Thyroid gland (tissue), 4 donors: Measurements from ENCODE around the gene PAEP. TPM values are rescaled to one million over a fixed set of nuclear protein-coding genes. Genes with fewer than 3 reads are reported as not detected.
"Not testable (repeated sequence)": the region's sequence is repeated elsewhere in the genome, so short reads cannot be mapped to it uniquely, and the experiment has no call there.

ENCODE experiments used
- DNase-seq, 2 donors: peaks; one replicate each; pipeline ENCODE4 v3.0.0-alpha.2; 2019
- H3K27ac ChIP-seq, 3 donors: fragments of 200-600 bp; sonication (generic); 1 replicate in 2 of 3; 2 replicates in 1 of 3; pipeline ENCODE4 v1.5.1; 2016 to 2019; ENCODE audit warnings: mild to moderate bottlenecking in 1 of 3, moderate library complexity in 1 of 3
- H3K27me3 ChIP-seq: fragments of 200-600 bp; sonication (generic); one replicate; pipeline ENCODE4 v1.5.1; 2019
- H3K36me3 ChIP-seq, 2 donors: fragments of 200-600 bp; sonication (generic); one replicate each; pipeline ENCODE4 v1.5.1; 2016 to 2019
- H3K4me1 ChIP-seq, 2 donors: fragments of 200-600 bp; sonication (generic); one replicate each; pipeline ENCODE4 v1.5.1; 2017 to 2019
- H3K4me3 ChIP-seq, 3 donors: fragments of 200-600 bp; sonication (generic); replicated peaks in 1 of 3; 1 replicate in 2 of 3; 2 replicates in 1 of 3; pipeline ENCODE4 v1.5.1; 2016; ENCODE audit warnings: mild to moderate bottlenecking in 1 of 3
- H3K9me3 ChIP-seq: fragments of 200-600 bp; sonication (generic); one replicate; pipeline ENCODE4 v1.5.1; 2017
- POLR2A ChIP-seq, 2 donors: fragments of 450-650 bp; IDR thresholded peaks; one replicate each; pipeline ENCODE4 v1.6.1; 2017; ENCODE audit warnings: antibody characterized with exemption in 2 of 2, mild to moderate bottlenecking in 2 of 2, moderate library complexity in 1 of 2
- WGBS, 2 donors: methylation state at CpG; one replicate each; pipeline ENCODE4 v1.1.5; 2017; 5-methylcytosine and 5-hydroxymethylcytosine counted together
- intact Hi-C: fragments of 100-400 bp; cut with DNase I; formaldehyde crosslinking; loops from one replicate; pipeline ENCODE4 v1.15.1; 2023
- total RNA-seq, 4 donors: library from RNA; depleted of rRNA; stranded (reverse); fragments of >200 nt; gene quantifications; one replicate each; pipeline ENCODE4 v1.2.3, GENCODE V29; 2016
- TF ChIP-seq, protein P1 (sequence below), 6 experiments: fragments of 200-600 bp in 3 of 6; fragments of 450-650 bp in 3 of 6; sonication (generic) in 3 of 6; IDR thresholded peaks; one replicate each; pipeline ENCODE4 v1.5.1; 2016 to 2019; ENCODE audit warnings: antibody characterized with exemption in 6 of 6, mild to moderate bottlenecking in 2 of 6, inconsistent platforms in 1 of 6, moderate library complexity in 1 of 6

The PAEP gene
- total RNA-seq, 4 donors from 2014 or later: not detected

DNA sequence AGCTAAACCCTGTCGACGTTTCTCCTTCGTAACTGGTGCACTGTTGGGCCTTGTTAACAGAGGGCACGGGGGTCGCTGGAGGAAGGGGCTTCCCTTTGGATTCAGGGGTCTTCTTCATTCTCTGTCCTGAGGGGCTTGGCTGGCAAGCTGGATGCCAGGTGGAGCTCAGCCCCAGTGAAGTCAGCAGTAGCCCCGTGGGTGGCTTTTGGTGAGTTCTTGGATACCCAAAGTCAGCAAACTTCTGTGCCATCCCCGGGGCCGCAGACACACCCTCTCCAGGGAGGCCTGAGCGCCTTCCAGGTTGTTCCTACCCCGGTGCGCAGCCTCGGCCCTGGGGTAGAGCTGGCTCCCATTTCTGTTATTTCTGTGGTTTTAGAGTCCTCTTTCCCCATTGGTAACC lies 27.9 kb upstream of the PAEP start:
- no peak for DNase-seq
- no peaks in the 10 kb centered on the region for H3K36me3 ChIP-seq
- H3K9me3 ChIP-seq: no peaks in the 10 kb centered on the region
- H3K27ac ChIP-seq: no peak overlapping the region
- no peak overlapping the region for H3K4me3 ChIP-seq
- intact Hi-C loops: no loop called here
- H3K27me3 ChIP-seq: no peaks in the 10 kb centered on the region
- 88 to 94% methylated on average over 12 of the region's 12 CpGs for WGBS, 2 donors
- no peaks in the 10 kb centered on the region for H3K4me1 ChIP-seq
- TF ChIP-seq POLR2A (IDR thresholded peaks at IDR 0.05): no peak
- TF ChIP-seq, protein P1, sequence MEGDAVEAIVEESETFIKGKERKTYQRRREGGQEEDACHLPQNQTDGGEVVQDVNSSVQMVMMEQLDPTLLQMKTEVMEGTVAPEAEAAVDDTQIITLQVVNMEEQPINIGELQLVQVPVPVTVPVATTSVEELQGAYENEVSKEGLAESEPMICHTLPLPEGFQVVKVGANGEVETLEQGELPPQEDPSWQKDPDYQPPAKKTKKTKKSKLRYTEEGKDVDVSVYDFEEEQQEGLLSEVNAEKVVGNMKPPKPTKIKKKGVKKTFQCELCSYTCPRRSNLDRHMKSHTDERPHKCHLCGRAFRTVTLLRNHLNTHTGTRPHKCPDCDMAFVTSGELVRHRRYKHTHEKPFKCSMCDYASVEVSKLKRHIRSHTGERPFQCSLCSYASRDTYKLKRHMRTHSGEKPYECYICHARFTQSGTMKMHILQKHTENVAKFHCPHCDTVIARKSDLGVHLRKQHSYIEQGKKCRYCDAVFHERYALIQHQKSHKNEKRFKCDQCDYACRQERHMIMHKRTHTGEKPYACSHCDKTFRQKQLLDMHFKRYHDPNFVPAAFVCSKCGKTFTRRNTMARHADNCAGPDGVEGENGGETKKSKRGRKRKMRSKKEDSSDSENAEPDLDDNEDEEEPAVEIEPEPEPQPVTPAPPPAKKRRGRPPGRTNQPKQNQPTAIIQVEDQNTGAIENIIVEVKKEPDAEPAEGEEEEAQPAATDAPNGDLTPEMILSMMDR (IDR thresholded peaks at IDR 0.05): no peak

DNA sequence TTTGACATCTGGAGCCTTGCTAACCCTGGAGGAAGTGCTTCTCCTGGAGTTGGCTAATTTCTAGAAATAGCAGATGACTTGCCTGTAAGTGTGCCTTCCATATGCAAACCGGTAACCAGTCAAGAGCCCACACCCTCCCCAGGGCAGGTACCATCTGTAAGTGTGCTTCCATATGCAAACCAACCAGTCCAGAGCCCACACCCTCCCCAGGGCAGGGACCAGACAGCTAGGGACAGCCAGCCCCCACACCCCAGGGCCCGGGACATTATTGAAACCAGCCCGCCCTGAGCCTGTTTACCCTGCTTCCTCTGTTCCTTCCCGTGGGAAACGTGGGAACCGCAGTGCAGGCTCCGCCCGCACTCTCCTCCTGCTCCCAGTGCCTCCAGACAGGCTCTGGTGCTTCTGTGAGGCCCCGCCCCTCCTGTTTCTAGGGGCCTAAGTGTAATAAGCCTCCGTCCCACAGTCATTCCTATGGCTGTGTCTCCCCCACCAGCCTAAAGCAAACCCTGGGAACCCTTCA lies 27.3 kb upstream of the PAEP start:
- 35 to 76% methylated on average over 2 to 10 of the region's 10 CpGs for WGBS, 2 donors
- H3K4me1 ChIP-seq, H3K4me3 ChIP-seq, H3K36me3 ChIP-seq, H3K27ac ChIP-seq, H3K9me3 ChIP-seq, intact Hi-C loops, H3K27me3 ChIP-seq, DNase-seq: not testable (repeated sequence)

DNA sequence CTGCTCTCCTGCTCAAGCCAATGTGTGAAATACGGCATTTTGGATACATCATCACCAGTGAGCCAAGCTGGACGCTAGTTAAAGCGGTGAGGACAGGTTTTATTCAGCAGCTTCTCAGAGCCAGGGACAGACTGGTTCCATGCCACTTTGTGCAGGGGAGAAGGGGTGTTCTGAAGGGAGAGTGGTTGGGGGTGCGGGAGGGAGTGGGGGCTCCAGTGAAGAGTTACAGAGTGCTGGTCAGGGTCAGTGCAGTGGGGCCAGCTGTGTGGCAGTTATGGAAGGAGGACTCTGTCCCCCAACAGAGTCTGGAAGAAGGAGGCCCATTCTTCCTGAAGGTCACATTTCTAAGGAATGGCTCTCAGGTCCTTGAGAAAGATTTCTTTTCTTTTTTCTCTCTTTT lies 26.7 kb upstream of the PAEP start:
- whole genome bisulfite sequencing, 2 donors: 73 to 80% methylated on average over 4 of the region's 4 CpGs
- H3K9me3 ChIP-seq, H3K36me3 ChIP-seq, H3K4me1 ChIP-seq, H3K27ac ChIP-seq, intact Hi-C loops, DNase-seq, H3K27me3 ChIP-seq, H3K4me3 ChIP-seq: not testable (repeated sequence)

DNA sequence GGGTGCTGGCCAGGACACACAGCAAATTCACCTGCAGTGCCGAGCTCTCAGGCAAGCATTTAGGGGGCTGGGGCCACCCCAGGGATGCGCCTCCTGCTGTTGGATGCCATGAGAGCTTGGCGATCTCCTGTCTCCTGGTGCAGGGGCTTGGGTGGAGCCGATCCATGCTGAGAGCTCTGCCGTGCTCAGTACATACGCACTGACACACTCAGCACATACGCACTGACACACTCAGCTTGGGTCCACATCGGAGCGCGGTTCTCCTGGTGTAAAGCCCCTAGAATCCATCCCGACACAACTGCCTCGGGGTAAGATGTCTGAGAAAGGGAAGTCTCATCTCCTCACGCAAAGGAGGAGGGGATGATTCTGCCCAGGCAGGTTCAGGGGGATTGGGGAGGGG lies 25.9 kb upstream of the PAEP start:
- DNase-seq, intact Hi-C loops, H3K4me1 ChIP-seq, H3K27ac ChIP-seq, H3K4me3 ChIP-seq, H3K9me3 ChIP-seq, H3K36me3 ChIP-seq, H3K27me3 ChIP-seq: not testable (repeated sequence)
- 85 to 89% methylated on average over 3 to 5 of the region's 13 CpGs for WGBS, 2 donors

- DNase-seq: no peak
- Histone ChIP-seq H3K4me3 (no peak overlapping the region), H3K27ac (no peak overlapping the region), H3K9me3 (no peaks in the 10 kb centered on the region), H3K27me3 (no peaks in the 10 kb centered on the region), H3K36me3 (no peaks in the 10 kb centered on the region), H3K4me1 (no peaks in the 10 kb centered on the region)
- intact Hi-C loops: no loop called here
- WGBS, 2 donors: 74 to 85% methylated on average over 7 to 8 of the region's 8 CpGs
- TF ChIP-seq, protein P1 (IDR thresholded peaks at IDR 0.05): no peak
- TF ChIP-seq POLR2A (IDR thresholded peaks at IDR 0.05): no peak
Observed at GRCh38 chr9:135536216-135536615, 25.3 kb upstream of the PAEP start.

DNA sequence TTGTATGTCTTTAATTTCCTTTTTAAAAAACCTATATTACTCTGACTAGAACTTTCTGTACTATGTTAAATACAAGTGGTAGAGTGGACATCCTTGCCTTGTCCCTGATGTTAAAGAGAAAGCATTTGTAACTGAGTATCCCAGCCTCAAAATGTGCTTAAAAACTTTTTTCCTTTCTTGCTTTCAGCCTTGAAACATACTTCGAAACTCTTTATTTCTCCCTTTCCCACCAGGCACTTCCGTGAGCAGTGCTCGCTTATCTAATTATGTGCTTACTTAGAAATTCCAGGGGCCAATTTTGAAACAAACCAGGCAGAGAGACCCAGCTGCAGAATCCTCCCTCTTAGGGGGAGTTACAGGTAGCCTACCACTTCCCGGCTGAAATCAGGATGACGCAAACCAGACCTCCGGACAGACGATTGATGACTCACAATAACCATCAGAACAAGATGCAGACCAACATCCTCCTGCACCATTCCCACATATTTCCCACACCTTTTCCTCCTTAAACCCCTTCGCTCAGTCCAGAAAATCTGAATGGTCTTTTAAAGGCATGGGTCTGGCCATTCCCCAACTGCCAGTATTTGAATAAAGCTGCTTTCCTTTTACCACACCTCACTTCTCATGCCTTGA lies 18.2 kb upstream of the PAEP start:
- intact Hi-C loops, H3K27me3 ChIP-seq, H3K4me1 ChIP-seq, H3K4me3 ChIP-seq, H3K36me3 ChIP-seq, DNase-seq, H3K9me3 ChIP-seq, H3K27ac ChIP-seq: not testable (repeated sequence)
- WGBS, 2 donors: 55 to 58% methylated on average over 8 of the region's 8 CpGs

GRCh38 chr9:135544981-135545635 lies 16.4 kb upstream of the PAEP start:
- 81 to 84% methylated on average over 18 of the region's 18 CpGs for WGBS, 2 donors
- DNase-seq: no peak
- H3K27me3 ChIP-seq: no peaks in the 10 kb centered on the region
- H3K4me1 ChIP-seq: no peaks in the 10 kb centered on the region
- H3K9me3 ChIP-seq: no peaks in the 10 kb centered on the region
- H3K27ac ChIP-seq: no peak overlapping the region
- no peak overlapping the region for H3K4me3 ChIP-seq
- TF ChIP-seq, protein P1 (IDR thresholded peaks at IDR 0.05): no peak
- no peaks in the 10 kb centered on the region for H3K36me3 ChIP-seq
- intact Hi-C loops: no loop called here

- DNase-seq, H3K4me3 ChIP-seq, H3K9me3 ChIP-seq, intact Hi-C loops, H3K27ac ChIP-seq, H3K27me3 ChIP-seq, H3K36me3 ChIP-seq, H3K4me1 ChIP-seq: not testable (repeated sequence)
- 66 to 83% methylated on average over 4 to 7 of the region's 19 CpGs for WGBS, 2 donors
Observed at GRCh38 chr9:135545646-135546176, 15.8 kb upstream of the PAEP start, which contains the start of gene OBP2A. Gene OBP2A, plus strand, starts transcription at chr9:135546126. Its CDS starts 55 bp downstream, at chr9:135546181.

DNA sequence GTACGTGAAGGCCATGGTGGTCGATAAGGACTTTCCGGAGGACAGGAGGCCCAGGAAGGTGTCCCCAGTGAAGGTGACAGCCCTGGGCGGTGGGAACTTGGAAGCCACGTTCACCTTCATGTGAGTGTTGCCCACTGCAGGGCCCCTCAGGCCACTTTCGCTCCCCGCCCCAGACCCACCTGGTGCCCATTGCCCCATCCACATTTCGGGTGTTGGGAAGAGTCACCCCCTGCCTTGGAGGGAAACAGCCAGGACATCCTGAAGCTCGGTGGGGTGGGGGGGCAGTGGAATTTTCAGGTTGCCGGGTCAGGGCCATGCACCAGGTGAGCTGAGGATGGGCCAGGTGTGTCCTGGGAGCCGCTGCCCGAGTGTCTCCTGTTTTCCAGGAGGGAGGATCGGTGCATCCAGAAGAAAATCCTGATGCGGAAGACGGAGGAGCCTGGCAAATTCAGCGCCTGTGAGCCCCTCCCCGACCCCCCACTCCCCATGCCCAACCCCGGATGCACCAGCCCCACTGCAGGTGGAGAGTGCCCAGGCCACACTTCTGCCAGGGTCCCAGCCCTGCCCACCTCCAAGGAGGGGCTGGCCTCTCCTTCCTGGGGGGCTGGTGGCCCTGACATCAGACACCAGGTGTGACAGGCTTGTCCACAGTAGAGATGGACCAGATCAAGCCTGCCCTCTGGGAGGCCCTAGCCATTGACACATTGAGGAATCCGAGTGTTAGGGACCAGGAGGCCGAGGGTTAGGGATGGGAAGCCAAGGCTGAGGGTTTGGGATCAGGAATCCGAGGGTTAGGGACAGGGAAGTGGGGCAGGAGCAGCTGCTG lies 14.6 kb upstream of the PAEP start:
- H3K27ac ChIP-seq, H3K9me3 ChIP-seq, intact Hi-C loops, H3K4me1 ChIP-seq, DNase-seq, H3K27me3 ChIP-seq, H3K4me3 ChIP-seq, H3K36me3 ChIP-seq: not testable (repeated sequence)
- whole genome bisulfite sequencing, 2 donors: 86 to 89% methylated on average over 10 to 13 of the region's 21 CpGs
